Fibroblast of pulmonary artery (primary cell): ENCODE measurements around the gene EPYC.

Experiments used
- DNase-seq: peaks from one replicate; pipeline ENCODE4 v3.0.0-alpha.2; 2010; ENCODE audit warnings: low read depth
- H3K4me3 ChIP-seq: replicated peaks from 2 replicates; pipeline ENCODE4 v1.5.1; 2011; ENCODE audit warnings: low read depth, mild to moderate bottlenecking, control low read depth, low read length, moderate library complexity
- CTCF ChIP-seq: IDR thresholded peaks from 2 replicates; pipeline ENCODE4 v1.5.1; 2011; ENCODE audit warnings: mild to moderate bottlenecking, control low read depth, low read length, inconsistent platforms; ENCODE audit errors: missing control alignments

EPYC gene

GRCh38 chr12:90921536-90921935 lies 83.2 kb downstream of the EPYC start:
- no peak for TF ChIP-seq CTCF
- no peak for DNase-seq
- H3K4me3 ChIP-seq: no peak overlapping the region

- H3K4me3 ChIP-seq: no peak overlapping the region
- no peak for TF ChIP-seq CTCF
- no peak for DNase-seq
These were observed 84.5 kb downstream of the EPYC start for GRCh38 chr12:90920222-90920621.

GRCh38 chr12:90917431-90917830 lies 87.3 kb downstream of the EPYC start:
- no peak overlapping the region for H3K4me3 ChIP-seq
- no peak for DNase-seq
- TF ChIP-seq CTCF: no peak

GRCh38 chr12:90916516-90916915 lies 88.3 kb downstream of the EPYC start:
- no peak for DNase-seq
- no peak for TF ChIP-seq CTCF
- no peak overlapping the region for H3K4me3 ChIP-seq

GRCh38 chr12:90915353-90915752 lies 89.4 kb downstream of the EPYC start:
- no peak for DNase-seq
- TF ChIP-seq CTCF: no peak

More at GRCh38 chr12:90915353-90915752, 89.4 kb downstream of the EPYC start:
- no peak overlapping the region for H3K4me3 ChIP-seq
